GM23338 (cell line): ENCODE data around the gene RAD23A. TPM values are rescaled to one million over a fixed set of nuclear protein-coding genes. Genes with fewer than 3 reads are reported as not detected.

ENCODE experiments used
- ATAC-seq: fragments of 200-7000 bp; cut with Tn5 transposase; 3 replicates; pipeline ENCODE4 v1.9.1; 2020
- DNase-seq: peaks from one replicate; pipeline ENCODE4 v3.0.0-alpha.2; 2015; ENCODE audit warnings: low spot score
- H2AFZ ChIP-seq: fragments of 200-600 bp; sonication (generic); 2 replicates; pipeline ENCODE4 v1.8.0; 2016; ENCODE audit warnings: antibody characterized with exemption, mild to moderate bottlenecking, moderate library complexity
- H3F3A ChIP-seq: fragments of 200-600 bp; sonication (generic); replicated peaks from 2 replicates; pipeline ENCODE4 v1.8.0; 2017; ENCODE audit warnings: antibody characterized with exemption, mixed run types, low read depth
- H3K27ac ChIP-seq: fragments of 200-600 bp; sonication (generic); 2 replicates; pipeline ENCODE4 v1.6.1; 2016; ENCODE audit warnings: low read depth
- H3K27me3 ChIP-seq: fragments of 200-600 bp; sonication (generic); 2 replicates; pipeline ENCODE4 v1.8.0; 2016; ENCODE audit warnings: mild to moderate bottlenecking, mixed run types, moderate library complexity; ENCODE audit not compliant: insufficient read depth
- H3K36me3 ChIP-seq: fragments of 200-600 bp; sonication (generic); 2 replicates; pipeline ENCODE4 v1.8.0; 2016; ENCODE audit warnings: mild to moderate bottlenecking; ENCODE audit not compliant: insufficient read depth
- H3K4me1 ChIP-seq: fragments of 200-600 bp; sonication (generic); 2 replicates; pipeline ENCODE4 v1.8.0; 2016; ENCODE audit warnings: mild to moderate bottlenecking, moderate library complexity; ENCODE audit not compliant: insufficient read depth
- H3K4me2 ChIP-seq: fragments of 200-600 bp; sonication (generic); 2 replicates; pipeline ENCODE4 v1.7.1; 2017; ENCODE audit warnings: mixed run types
- H3K4me3 ChIP-seq: fragments of 200-600 bp; sonication (generic); 2 replicates; pipeline ENCODE4 v1.6.1; 2016; ENCODE audit warnings: mixed run types
- H3K79me2 ChIP-seq: fragments of 200-600 bp; sonication (generic); replicated peaks from 2 replicates; pipeline ENCODE4 v1.8.0; 2017; ENCODE audit warnings: mild to moderate bottlenecking; ENCODE audit not compliant: insufficient read depth
- H3K9me2 ChIP-seq: fragments of 200-600 bp; sonication (generic); 2 replicates; pipeline ENCODE4 v1.8.0; 2017; ENCODE audit not compliant: insufficient read depth
- H4K20me1 ChIP-seq: fragments of 200-600 bp; sonication (generic); replicated peaks from 2 replicates; pipeline ENCODE4 v1.8.0; 2017; ENCODE audit warnings: mild to moderate bottlenecking; ENCODE audit not compliant: insufficient read depth
- H3K27ac Mint-ChIP-seq: 2 replicates; pipeline ENCODE4 v1.8.0; 2020; ENCODE audit warnings: inconsistent platforms, mild to moderate bottlenecking, moderate library complexity, mixed read lengths
- H3K27me3 Mint-ChIP-seq: 3 replicates; pipeline ENCODE4 v1.8.0; 2022; ENCODE audit warnings: low read depth, mild to moderate bottlenecking, moderate library complexity, mixed read lengths, inconsistent platforms; ENCODE audit not compliant: insufficient read depth, poor library complexity
- H3K36me3 Mint-ChIP-seq: 3 replicates; pipeline ENCODE4 v1.8.0; 2021; ENCODE audit warnings: low read depth, mild to moderate bottlenecking, inconsistent platforms, moderate library complexity, mixed read lengths
- H3K4me1 Mint-ChIP-seq: 3 replicates; pipeline ENCODE4 v1.8.0; 2020; ENCODE audit warnings: mild to moderate bottlenecking, inconsistent platforms, mixed read lengths
- H3K4me3 Mint-ChIP-seq: 3 replicates; pipeline ENCODE4 v1.8.0; 2021; ENCODE audit warnings: moderate library complexity, mild to moderate bottlenecking, inconsistent platforms, mixed read lengths
- H3K9me3 Mint-ChIP-seq: 3 replicates; pipeline ENCODE4 v1.8.0; 2020; ENCODE audit warnings: moderate library complexity, mild to moderate bottlenecking, inconsistent platforms, mixed read lengths
- CREB1 ChIP-seq: fragments of 250-450 bp; sonication (Bioruptor Pico); IDR thresholded peaks from 2 replicates; pipeline ENCODE4 v1.5.0; 2020; ENCODE audit warnings: low read depth, mild to moderate bottlenecking, moderate library complexity
- CTCF ChIP-seq, 2 experiments: fragments of 200-600 bp in 1 of 2; sonication (generic) in 1 of 2; conservative IDR thresholded peaks; 2 replicates each; pipeline versions ENCODE4 v1.5.1 to v1.6.1; 2016 to 2017; ENCODE audit warnings: antibody characterized with exemption in 2 of 2, low read depth in 2 of 2, mild to moderate bottlenecking in 2 of 2, moderate library complexity in 1 of 2
- ETS1 ChIP-seq: IDR thresholded peaks from 2 replicates; pipeline ENCODE4 v1.6.1; 2016; ENCODE audit warnings: antibody characterized with exemption
- EZH2 ChIP-seq: fragments of 200-600 bp; sonication (generic); IDR thresholded peaks from one replicate; pipeline ENCODE4 v1.8.0; 2017; ENCODE audit warnings: antibody characterized with exemption, mild to moderate bottlenecking, low read depth; ENCODE audit not compliant: unreplicated experiment
- EZH2phosphoT487 ChIP-seq: fragments of 200-600 bp; sonication (generic); IDR thresholded peaks from one replicate; pipeline ENCODE4 v1.8.1; 2018; ENCODE audit warnings: antibody characterized with exemption; ENCODE audit not compliant: unreplicated experiment
- JUNB ChIP-seq: IDR thresholded peaks from one replicate; pipeline ENCODE4 v1.6.1; 2016; ENCODE audit warnings: antibody characterized with exemption; ENCODE audit not compliant: unreplicated experiment
- NANOG ChIP-seq: IDR thresholded peaks from 2 replicates; pipeline ENCODE4 v1.6.1; 2016; ENCODE audit warnings: antibody characterized with exemption, borderline replicate concordance
- POLR2AphosphoS5 ChIP-seq: IDR thresholded peaks from 2 replicates; pipeline ENCODE4 v1.6.1; 2016; ENCODE audit warnings: antibody characterized with exemption, low read depth
- REST ChIP-seq: IDR thresholded peaks from one replicate; pipeline ENCODE4 v1.6.1; 2018; ENCODE audit warnings: antibody characterized with exemption; ENCODE audit not compliant: unreplicated experiment
- STAT1 ChIP-seq: IDR thresholded peaks from one replicate; pipeline ENCODE4 v1.6.1; 2016; ENCODE audit warnings: antibody characterized with exemption; ENCODE audit not compliant: unreplicated experiment
- ZNF114 ChIP-seq: fragments of 250-450 bp; sonication (Bioruptor Pico); IDR thresholded peaks from 2 replicates; pipeline ENCODE4 v1.5.0; 2020; ENCODE audit warnings: mild to moderate bottlenecking, moderate library complexity
- ZNF331 ChIP-seq: fragments of 250-450 bp; sonication (Bioruptor Pico); IDR thresholded peaks from 2 replicates; pipeline ENCODE4 v1.5.0; 2020; ENCODE audit warnings: low read depth, mild to moderate bottlenecking, moderate library complexity
- polyA plus RNA-seq: library from polyadenylated mRNA; unstranded; fragments of >200 nt; fragmentation: Nextera tagmentation; extraction: Ambion mirVana; gene quantifications from 2 replicates; pipeline ENCODE4 v1.2.1, GENCODE V29; 2016
- total RNA-seq: library from RNA; depleted of rRNA; stranded (reverse); fragments of >200 nt; shearing (Covaris generic); gene quantifications from 2 replicates; pipeline ENCODE4 v1.2.3, GENCODE V29; 2014

RAD23A gene
- total and polyA plus RNA-seq, 2 experiments from 2014 or later = 69.7 to 127 TPM

- no peak for TF ChIP-seq CTCF (conservative IDR thresholded peaks at IDR 0.05; ENCODE audit: low read depth in 2 of 2)
- no peak for TF ChIP-seq NANOG
Measured at GRCh38 chr19:12987190-12987589, 41.5 kb downstream of the RAD23A start (continued).

- H3K9me2 ChIP-seq = no peaks in the 10 kb centered on the region
- no peaks in the 10 kb centered on the region for H3K36me3 ChIP-seq
- no peak overlapping the region for H3K4me3 ChIP-seq
- H3K79me2 ChIP-seq = no peaks in the 10 kb centered on the region
- no peak overlapping the region for H3K4me3 Mint-ChIP-seq
- no peaks in the 10 kb centered on the region for H3K36me3 Mint-ChIP-seq
- H3K4me2 ChIP-seq = no peak overlapping the region
- no peaks in the 10 kb centered on the region; the same call in 1 of the 2 replicates for H3K4me1 ChIP-seq
- no peak for ATAC-seq
- H3K27ac Mint-ChIP-seq = no peak overlapping the region
- peaks cover 45% of the 10 kb centered on the region for H3K27me3 ChIP-seq
- H3K4me1 Mint-ChIP-seq = peaks cover 12% of the 10 kb centered on the region
- no peak for DNase-seq
- peaks cover 13% of the 10 kb centered on the region; the same call in 1 of the 2 replicates for H3F3A ChIP-seq
- no peak overlapping the region for H3K27ac ChIP-seq
- no peaks in the 10 kb centered on the region for H3K9me3 Mint-ChIP-seq
- no peak overlapping the region for H2AFZ ChIP-seq
- peaks cover 40% of the 10 kb centered on the region for H3K27me3 Mint-ChIP-seq
- H4K20me1 ChIP-seq = no peaks in the 10 kb centered on the region; the same call in 1 of the 2 replicates
- no peak for TF ChIP-seq ZNF331 (CRISPR knock-in tag)
- no peak for TF ChIP-seq JUNB
- TF ChIP-seq POLR2AphosphoS5 = no peak
- TF ChIP-seq EZH2 = no peak
- TF ChIP-seq REST = no peak
- TF ChIP-seq CREB1 (CRISPR knock-in tag) = no peak
- TF ChIP-seq EZH2phosphoT487 = no peak
- TF ChIP-seq ETS1 = no peak
- TF ChIP-seq STAT1 = no peak
- TF ChIP-seq ZNF114 = no peak
- TF ChIP-seq CTCF (conservative IDR thresholded peaks at IDR 0.05; ENCODE audit: low read depth in 2 of 2) = no peak
Measured at GRCh38 chr19:12987781-12988180, 42.1 kb downstream of the RAD23A start.
